Hepatocyte (in vitro differentiated cells): ENCODE data around the gene OBP2B.

Source experiments
- CTCF ChIP-seq: fragments of 200-600 bp; sonication (generic); IDR thresholded peaks from 2 replicates; pipeline ENCODE4 v1.5.1; 2016; ENCODE audit warnings: antibody characterized with exemption, mild to moderate bottlenecking; ENCODE audit not compliant: poor library complexity
- EZH2 ChIP-seq: fragments of 200-600 bp; sonication (generic); IDR thresholded peaks from 2 replicates; pipeline ENCODE4 v1.6.1; 2016; ENCODE audit warnings: antibody characterized with exemption, mild to moderate bottlenecking, borderline replicate concordance
- EZH2phosphoT487 ChIP-seq: fragments of 200-600 bp; sonication (generic); IDR thresholded peaks from one replicate; pipeline ENCODE4 v1.6.1; 2018; ENCODE audit warnings: antibody characterized with exemption, mild to moderate bottlenecking, low read depth, moderate library complexity; ENCODE audit not compliant: unreplicated experiment, severe bottlenecking

- TF ChIP-seq CTCF (no peak), EZH2phosphoT487 (no peak), EZH2 (no peak)
Observed at GRCh38 chr9:133161547-133161950, 47.5 kb downstream of the OBP2B start.
